Left lobe of liver (tissue), 2 donors: ENCODE measurements around the gene ASB7. TPM values are rescaled to one million over a fixed set of nuclear protein-coding genes. Genes with fewer than 3 reads are reported as not detected.
"Not testable (repeated sequence)": the region's sequence is repeated elsewhere in the genome, so short reads cannot be mapped to it uniquely, and the experiment has no call there.

ENCODE experiments used
- ATAC-seq: fragments of 200-7000 bp; cut with Tn5 transposase; one replicate; pipeline ENCODE4 v1.9.1; 2020; ENCODE audit warnings: mild to moderate bottlenecking, moderate library complexity
- DNase-seq: peaks from one replicate; pipeline ENCODE4 v3.0.0-alpha.2; 2020; ENCODE audit warnings: low spot score
- total RNA-seq: library from RNA; stranded (reverse); gene quantifications from one replicate; pipeline ENCODE4 v1.2.1, GENCODE V29; 2021
- donor health status: DM: no; HTN: no; CAD: no; lungs with moderate emphysema.
- donor health status: DM: no; HTN: yes; CAD: no.

The ASB7 gene, protein sequence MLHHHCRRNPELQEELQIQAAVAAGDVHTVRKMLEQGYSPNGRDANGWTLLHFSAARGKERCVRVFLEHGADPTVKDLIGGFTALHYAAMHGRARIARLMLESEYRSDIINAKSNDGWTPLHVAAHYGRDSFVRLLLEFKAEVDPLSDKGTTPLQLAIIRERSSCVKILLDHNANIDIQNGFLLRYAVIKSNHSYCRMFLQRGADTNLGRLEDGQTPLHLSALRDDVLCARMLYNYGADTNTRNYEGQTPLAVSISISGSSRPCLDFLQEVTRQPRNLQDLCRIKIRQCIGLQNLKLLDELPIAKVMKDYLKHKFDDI
- total RNA-seq = 7.3 TPM

DNA sequence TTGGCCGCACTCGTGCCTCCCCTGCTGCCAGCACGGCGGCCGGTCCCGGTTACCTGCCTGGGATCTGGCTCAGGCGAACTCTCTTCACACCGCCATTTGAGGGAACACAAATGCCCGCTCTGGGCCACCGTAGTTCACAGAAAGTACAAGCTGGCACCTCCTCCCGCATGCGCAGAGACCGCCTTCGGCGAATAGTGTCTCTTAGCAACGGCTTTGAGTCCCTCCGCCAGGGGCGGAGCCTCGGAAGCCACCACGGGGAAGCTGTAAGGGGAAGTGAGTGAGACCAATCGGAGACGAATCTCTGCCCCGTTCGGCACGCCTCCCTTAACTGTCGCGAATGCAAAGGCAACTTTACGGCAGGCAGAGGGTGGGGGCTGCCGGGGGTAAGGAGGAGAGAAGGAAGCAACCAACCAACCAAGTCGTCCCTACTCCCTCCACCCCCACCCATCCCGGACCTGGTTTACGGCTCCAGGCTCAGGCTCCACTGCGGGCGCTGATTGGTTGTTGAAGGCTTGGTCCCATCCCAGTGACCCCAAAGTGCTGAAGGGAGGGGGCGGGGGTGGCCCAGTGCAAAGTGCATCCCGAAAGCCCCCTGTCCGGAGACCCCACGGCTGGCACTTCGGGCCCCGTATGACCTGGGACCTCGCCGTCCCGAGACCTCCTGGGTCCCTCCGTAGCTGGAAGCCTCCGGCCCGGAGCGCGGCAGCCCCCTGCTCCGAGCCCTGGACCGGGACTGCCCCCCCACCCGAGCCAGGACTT is at the start of gene ASB7, which contains the start of gene LINS1:
TSS of gene ASB7 (plus strand) at position 526 of the 759 bp plus-strand sequence. CDS start 9,628 bp downstream, outside the sequence.
TSS of gene LINS1 (minus strand) at position 121 of the 759 bp plus-strand sequence. CDS start 21,342 bp downstream, outside the sequence.
- ATAC-seq = peak; percentile 93
- peak; percentile 100 for DNase-seq

DNA sequence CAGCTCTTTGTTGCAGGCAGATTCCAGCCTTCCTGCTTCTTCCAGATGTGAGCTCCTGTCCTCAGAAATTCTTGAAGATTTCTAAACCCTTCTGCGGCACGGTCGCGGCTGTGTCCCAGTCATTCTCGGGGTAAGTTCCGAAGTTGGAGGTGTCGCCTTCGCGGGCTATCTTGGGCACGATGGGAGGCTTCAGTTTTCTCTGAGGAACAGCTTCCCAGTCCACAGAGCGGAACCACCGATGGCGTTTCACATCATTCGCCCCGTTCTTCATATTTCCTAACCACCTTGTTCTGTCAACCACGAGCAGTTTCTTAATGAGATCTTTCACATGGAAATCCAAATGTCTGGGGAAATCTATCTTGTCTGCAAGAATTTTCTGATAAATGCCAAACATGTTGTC is 48.9 kb upstream of the ASB7 start:
- DNase-seq = no peak
- ATAC-seq = no peak

GRCh38 chr15:100558771-100559254 is 43.6 kb upstream of the ASB7 start:
- peak; percentile 27 for ATAC-seq
- DNase-seq = peak; percentile 54

DNA sequence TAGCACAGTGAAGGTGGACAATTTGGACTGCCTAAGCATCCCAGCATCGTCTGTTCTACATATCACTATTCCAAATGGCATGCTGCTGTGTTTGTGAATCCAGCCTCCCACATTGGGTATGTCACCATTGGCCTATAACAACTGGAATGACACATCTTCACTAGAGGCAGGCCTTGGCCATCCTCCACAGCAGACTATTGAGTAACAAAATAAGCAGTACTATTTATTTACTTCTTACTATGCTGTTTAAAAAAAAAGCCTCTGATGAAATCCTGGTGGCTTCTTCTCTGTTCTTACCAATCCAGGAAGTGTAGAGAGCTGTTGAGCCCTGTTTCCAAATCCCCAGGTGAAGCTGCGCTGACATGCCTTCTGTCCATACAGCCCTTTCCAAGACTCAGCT is 43.1 kb upstream of the ASB7 start:
- ATAC-seq = peak; percentile 94
- DNase-seq = peak; percentile 67

GRCh38 chr15:100560323-100560722 is 42.1 kb upstream of the ASB7 start:
- ATAC-seq (no peak), DNase-seq (no peak)

GRCh38 chr15:100565591-100565990 is 36.8 kb upstream of the ASB7 start:
- ATAC-seq (no peak), DNase-seq (no peak)

- no peak for DNase-seq
- ATAC-seq = no peak
Measured at GRCh38 chr15:100566850-100567628, 35.4 kb upstream of the ASB7 start.

DNA sequence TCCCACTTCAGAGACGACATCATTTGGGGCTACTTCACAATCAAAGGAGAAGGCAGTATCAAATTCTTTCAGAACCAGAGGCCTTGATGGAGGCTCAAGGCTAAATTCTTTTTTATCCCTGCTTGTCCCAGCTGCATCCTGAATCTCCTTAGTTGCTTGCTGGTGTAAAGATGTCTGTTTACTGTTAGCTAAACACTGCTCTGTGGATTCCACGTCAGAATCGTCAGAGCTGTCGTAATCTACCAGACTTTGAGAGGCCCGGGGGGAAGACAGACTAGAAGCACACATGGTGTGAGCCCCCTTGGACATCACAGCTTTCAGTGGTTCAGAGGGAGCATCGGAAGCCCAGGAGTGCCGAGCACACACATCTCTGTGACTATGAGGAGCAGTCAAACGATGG is 33.0 kb upstream of the ASB7 start:
- ATAC-seq = no peak
- no peak for DNase-seq

GRCh38 chr15:100570275-100570674 is 32.1 kb upstream of the ASB7 start:
- no peak for ATAC-seq
- no peak for DNase-seq

- no peak for ATAC-seq
- DNase-seq = no peak
Measured at GRCh38 chr15:100570735-100571313, 31.6 kb upstream of the ASB7 start.

GRCh38 chr15:100571592-100572167 is 30.7 kb upstream of the ASB7 start:
- ATAC-seq = no peak
- DNase-seq = no peak

DNA sequence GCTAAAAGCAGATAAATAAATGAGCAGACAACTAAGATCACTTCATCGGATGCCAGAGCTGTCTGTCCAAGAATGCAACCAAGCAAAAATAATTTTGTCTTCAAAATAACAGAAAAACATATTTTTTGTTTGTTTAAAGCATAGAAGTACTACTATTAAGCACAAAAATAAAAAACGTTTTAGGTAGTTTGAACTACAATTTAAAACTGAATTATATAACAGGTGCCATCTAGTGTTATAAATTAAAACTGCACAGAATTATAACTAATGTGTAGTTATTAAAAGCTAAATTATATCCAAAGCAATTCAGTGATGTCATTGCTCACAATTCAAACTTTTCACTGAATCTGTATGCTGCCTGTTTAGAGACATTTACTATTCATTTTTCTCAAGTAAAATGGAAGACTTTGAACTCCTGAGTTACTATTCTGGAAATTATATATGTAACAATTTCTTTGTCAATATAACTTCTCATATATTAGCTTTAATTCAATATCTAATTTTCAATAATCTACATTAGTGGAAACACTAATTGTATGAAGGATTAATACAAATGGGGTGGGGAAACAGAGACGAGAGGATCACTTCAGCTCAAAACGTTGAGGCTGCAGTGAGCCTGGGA is 29.9 kb upstream of the ASB7 start:
- no peak for DNase-seq
- ATAC-seq = peak; percentile 45

DNA sequence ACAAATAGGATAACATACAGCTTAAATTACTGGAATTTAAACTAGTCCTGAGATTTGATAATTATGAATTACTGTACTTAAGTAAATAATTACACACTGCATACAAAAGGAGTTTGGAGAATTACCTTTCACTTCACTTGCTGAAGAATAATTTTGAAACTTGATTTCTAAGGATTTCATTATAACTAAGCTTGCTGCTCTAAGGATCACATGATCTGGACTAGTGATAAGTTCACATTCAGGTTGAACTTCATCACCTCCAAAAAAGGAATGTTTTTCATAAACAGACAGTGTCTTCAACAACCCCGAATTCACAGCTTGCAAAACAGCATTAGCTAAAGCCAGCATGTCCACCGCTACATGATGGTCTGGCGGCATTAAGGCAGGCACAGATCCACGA is 28.9 kb upstream of the ASB7 start:
- ATAC-seq (no peak), DNase-seq (no peak)

- no peak for ATAC-seq
Measured at GRCh38 chr15:100580414-100580813, 22.0 kb upstream of the ASB7 start.

GRCh38 chr15:100588638-100589242 is 13.6 kb upstream of the ASB7 start:
- no peak for DNase-seq
- ATAC-seq = no peak

More at GRCh38 chr15:100580414-100580813, 22.0 kb upstream of the ASB7 start:
- DNase-seq = no peak

DNA sequence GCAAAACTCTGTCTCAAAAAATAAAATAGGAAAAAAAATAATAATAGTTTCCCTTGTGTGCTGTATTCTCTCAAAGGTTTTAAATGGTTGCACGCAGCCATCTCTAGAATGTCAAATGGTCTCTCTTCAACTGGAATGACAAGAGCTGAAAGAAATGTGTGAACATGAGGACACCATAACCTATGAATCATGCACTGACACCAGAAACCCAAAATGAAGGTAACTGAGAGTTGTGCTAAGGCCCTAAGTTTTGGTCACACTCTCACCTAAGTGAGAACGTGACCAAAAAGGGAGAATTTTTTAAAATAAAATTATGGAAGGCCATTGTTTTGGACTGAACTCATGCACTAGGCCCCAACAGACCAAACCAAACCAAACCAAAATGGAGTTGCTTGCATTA is 11.2 kb upstream of the ASB7 start:
- DNase-seq, ATAC-seq: not testable (repeated sequence)

GRCh38 chr15:100591835-100592234 is 10.6 kb upstream of the ASB7 start:
- DNase-seq = no peak
- no peak for ATAC-seq

DNA sequence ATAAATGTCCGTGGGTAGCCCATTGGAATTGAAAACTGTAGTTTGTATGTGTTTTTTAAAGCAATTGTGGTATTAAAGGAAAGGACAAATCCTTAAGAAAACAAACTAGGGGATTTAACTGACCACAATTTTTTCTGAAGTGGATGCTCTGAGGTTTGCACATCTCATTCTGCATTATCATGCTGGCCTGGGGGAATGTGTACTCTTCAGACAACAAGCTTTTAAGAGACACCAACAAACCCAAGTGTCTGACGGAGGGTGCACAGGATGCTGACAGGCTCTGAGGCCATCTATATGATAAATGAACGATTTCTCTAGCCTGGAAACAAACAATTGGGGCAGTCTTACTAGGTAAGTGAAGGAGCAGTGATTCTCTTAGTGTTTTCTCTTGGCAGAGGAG is 9.5 kb upstream of the ASB7 start:
- no peak for ATAC-seq
- no peak for DNase-seq

DNA sequence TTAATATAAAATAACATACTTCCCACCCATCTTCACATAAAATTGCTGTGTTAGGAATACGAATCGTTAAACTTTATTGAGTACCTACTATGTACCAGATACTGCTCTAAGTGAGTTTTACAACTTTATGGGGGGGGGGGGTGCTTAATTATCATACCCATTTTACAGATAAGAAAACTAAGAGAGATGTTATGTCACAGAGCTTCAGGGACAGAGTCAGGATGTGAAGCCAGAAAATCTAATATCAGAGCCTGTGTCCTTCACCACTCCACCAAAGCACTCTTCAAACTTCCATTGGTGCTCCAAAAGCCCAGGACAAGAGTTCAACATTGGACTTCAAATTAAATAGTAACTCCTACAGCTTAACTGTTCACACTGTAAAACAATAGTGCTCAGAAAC is 9.0 kb upstream of the ASB7 start:
- ATAC-seq (no peak), DNase-seq (no peak)

GRCh38 chr15:100595964-100596363 is 6.4 kb upstream of the ASB7 start:
- DNase-seq = no peak
- ATAC-seq = no peak
